ENCODE results near the gene TRERF1.

The TRERF1 gene

DNA sequence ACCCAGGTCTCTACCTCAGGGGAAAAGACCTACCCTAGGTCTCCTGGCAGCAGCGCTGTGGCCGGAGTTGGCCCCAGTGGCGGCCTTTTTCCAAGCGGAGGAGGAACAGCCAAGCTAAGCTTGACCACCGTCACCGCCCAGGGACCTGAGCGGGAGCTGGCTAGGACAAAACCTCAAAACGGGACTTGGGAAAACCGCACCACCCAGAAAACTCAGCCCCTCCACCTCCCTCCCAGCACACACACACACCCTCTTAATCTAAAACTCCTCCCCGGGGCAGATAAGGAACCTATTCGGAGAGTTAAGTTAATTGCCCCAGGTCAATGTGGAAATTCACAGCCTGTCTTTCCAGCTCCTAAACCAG is 2.7 kb upstream of the TRERF1 start:
- TF ChIP-seq, protein P1, sequence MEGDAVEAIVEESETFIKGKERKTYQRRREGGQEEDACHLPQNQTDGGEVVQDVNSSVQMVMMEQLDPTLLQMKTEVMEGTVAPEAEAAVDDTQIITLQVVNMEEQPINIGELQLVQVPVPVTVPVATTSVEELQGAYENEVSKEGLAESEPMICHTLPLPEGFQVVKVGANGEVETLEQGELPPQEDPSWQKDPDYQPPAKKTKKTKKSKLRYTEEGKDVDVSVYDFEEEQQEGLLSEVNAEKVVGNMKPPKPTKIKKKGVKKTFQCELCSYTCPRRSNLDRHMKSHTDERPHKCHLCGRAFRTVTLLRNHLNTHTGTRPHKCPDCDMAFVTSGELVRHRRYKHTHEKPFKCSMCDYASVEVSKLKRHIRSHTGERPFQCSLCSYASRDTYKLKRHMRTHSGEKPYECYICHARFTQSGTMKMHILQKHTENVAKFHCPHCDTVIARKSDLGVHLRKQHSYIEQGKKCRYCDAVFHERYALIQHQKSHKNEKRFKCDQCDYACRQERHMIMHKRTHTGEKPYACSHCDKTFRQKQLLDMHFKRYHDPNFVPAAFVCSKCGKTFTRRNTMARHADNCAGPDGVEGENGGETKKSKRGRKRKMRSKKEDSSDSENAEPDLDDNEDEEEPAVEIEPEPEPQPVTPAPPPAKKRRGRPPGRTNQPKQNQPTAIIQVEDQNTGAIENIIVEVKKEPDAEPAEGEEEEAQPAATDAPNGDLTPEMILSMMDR (conservative IDR thresholded peaks at IDR 0.05) = no peak
- peak overlapping the region; percentile 93; the same call in 1 of the 2 replicates for H3K27ac ChIP-seq

DNA sequence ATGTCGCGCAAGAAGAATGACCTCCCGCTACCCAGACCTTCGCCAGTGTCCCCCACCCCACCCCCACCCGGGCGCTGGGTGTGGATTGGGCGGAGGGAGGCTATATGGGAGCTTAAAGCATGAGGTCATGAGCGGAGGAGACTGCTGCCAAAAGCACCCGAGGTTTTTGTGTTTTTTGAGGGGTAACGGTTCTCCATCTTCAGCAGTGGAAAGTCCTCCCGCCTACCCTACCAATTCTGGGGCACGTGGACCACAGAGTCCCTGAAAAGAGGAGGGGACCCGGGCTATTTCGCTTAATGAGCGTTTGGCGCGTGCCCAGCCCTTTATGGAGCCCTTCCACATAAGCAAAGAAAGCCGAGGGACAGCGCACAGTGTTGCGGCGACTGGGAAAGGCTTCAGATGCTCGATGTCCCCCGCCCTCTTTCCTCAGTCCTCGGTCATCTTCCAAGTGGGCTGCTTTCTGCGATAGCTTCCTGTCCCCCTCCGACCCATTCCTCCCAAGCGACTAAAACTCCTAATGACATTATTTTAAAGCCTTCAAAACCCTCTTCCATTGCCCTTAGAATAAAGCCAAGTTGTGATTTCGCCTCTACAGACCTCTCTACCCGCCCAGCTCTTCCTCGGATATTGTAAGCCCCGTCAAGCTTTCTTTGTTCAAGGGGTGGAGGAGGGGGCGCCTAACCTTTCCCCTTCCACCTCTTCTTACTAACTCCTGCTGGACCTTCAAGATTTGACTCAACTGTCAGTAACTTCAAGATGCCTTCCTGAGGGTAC is 2.1 kb upstream of the TRERF1 start:
- peak overlapping the region; percentile 93 for H3K27ac ChIP-seq
- TF ChIP-seq, protein P1 (conservative IDR thresholded peaks at IDR 0.05) = no peak

DNA sequence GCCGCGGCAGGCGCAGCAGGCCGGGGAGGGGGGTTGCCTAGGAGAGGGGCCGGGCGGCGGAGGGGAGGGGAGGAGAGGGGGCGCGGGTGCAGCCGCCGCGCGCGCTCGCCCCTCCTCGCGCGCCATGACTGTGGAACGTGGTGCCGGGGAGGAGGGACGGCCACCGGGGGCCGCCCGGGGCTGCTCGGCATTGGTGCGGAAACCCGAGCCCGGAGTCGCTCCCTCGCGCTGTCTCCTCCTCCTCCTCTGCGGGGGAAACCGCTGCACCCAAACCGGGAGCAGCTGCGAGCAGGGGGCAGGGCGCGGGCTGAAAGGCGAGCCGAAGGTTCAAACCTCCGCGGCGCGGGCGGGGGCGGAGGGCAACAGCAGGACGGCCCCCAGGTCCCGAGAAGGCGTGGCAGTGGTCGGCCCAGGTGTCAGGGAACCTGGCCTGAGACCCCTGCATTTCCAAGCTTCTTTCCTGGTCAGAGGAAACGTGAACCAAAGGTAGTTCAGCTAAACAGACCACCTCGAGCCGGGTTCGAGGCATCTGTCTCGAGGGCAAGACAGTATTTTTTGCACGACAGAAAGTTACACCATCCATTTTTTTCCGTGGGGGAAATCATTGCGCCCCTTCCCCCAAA is 1.4 kb upstream of the TRERF1 start:
- peak overlapping the region; percentile 93 for H3K27ac ChIP-seq
- TF ChIP-seq, protein P1 (conservative IDR thresholded peaks at IDR 0.05) = no peak

DNA sequence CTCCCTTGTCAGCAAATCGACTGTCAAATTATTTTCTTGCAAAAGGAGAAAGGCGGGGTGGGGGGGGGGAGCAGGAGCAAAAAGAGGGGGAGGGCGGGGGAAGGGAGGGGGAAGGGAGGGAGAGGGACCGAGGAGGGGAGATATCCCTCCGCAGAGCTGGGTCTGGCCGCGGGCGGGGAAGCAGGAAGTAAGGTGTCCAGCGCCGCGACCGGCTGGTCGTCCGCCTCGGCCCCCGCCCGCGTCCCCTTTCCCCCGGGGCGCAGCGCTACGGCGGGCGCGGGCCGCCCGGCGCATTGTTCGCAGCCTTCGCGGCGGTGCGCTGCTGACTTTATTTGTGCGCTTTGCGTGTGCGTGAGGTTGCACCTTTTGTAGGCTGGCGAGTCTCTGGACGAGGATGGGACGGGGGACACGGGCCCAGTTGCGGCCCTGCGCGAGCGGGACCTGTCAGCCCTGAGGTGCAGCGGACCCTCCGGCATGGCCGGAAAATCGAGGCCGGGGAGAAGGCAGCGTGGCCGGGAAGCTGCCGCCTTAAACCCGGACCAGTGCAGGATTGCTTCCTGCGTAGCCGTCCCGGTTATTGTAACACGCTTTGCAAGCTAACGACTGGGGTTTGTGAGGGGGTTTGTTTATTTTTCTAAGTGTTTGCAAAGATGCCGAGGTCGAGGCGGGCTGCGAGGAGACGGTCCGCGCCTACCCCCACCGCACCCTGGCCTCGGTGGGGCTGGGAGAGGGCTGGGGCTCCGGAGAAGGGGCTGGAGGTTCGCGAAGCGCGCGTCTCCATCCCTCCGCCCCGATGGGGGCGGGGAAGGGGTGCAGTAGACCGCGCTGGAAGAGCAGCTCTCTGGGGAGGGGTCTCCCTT is 675 bp upstream of the TRERF1 start:
- TF ChIP-seq, protein P1 (conservative IDR thresholded peaks at IDR 0.05) = no peak
- H3K27ac ChIP-seq = peak overlapping the region; percentile 93

DNA sequence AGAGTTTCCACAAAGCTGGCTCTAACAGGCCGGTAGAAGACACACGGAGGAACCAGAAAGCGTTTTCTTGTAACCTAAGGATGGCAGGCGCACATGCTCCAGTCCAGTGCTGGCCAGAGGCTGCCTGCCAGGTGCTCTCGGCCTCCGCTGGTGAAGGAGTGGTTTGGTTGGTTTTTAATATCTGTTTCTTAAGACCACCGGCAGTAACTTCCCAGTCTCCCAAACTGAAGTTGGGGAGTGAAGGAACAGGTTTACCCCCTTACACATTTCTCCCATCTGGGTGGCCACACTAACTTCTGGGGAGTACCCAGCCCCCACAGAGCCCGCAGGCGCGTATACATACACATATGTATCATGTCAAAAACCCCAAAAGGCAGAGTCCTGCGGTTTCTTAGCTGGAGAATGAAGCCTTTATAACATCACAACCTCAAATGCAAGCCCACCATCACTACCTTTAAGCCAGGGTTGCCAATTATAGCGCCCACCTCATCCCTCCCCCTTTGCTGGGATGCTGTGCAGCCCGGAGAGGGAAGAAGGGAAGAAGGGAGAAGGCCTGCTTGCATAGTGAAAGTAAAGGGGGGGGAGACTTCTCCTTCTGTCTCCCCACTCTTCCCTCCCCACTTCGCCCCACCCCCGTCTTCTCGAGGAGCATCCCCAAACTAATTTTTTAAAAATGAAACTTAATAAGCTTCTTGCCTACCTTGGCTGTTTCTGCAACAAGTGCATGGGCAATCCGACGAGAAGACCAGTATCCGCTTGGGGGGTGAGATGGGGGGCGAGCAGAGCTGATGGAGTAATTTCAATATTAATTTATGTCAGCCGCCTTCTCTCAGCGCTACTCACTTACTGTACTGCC is 1.0 kb downstream of the TRERF1 start:
- H3K27ac ChIP-seq = peak overlapping the region; percentile 93
- TF ChIP-seq, protein P1 (conservative IDR thresholded peaks at IDR 0.05) = no peak

DNA sequence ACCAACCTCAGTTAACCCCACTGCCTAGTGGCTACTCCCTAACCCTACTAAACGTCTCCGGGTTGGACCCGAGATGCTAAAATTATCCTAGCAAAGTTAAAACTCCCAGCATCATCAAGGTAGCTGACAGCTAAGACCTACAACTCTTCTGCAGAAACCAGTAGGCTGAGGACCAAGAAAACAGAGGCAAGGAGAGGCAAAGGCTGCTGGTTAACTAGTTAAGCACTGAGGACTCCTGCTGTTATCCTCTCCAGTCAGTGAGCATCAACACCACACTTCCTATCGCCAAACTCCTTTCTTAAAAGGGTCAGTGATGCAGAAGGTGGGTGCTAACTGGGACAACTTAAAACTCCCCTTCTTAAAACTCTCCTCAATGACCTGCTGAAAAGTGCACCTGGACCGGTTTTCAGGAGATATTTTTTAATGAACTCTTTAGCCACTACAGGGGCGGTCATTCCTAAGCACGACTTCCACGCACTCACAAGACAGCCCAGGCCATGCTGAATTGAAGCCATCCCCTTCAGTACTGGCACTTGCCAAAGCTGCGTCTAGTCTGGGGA is 1.7 kb downstream of the TRERF1 start:
- TF ChIP-seq, protein P1 (conservative IDR thresholded peaks at IDR 0.05) = no peak
- H3K27ac ChIP-seq = peak overlapping the region; percentile 93
